ENCODE measurements around the gene TF.
A peak's percentile ranks its signal among the peaks of the same experiment; 100 is the strongest.

The TF gene

DNA sequence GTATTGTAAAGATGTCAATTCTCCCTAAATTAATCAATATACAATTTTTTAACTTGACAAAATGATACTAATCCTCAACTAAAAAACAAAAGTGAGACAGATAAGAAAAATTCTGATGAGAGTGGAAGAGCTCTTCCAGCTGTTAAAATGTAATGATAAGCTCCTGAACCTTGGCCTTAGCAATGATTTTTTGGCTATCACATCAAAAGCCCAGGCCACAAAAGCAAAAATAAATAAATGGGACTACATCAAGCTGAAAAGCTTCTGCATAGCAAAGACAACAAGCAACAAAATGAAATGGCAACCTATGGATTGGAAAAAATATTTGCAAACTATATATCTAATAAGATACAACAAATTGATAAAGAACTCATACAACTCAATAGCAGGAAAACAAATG is 35.4 kb downstream of the TF start:
- no peak overlapping the region for H3K4me3 ChIP-seq (ENCODE audit: low read depth, low read length)
- TF ChIP-seq MAX (IDR thresholded peaks at IDR 0.05; ENCODE audit: low read depth, low read length) = no peak
- no peak for TF ChIP-seq MYC (IDR thresholded peaks at IDR 0.05; ENCODE audit: low read depth, low read length)
- TF ChIP-seq, protein P1, sequence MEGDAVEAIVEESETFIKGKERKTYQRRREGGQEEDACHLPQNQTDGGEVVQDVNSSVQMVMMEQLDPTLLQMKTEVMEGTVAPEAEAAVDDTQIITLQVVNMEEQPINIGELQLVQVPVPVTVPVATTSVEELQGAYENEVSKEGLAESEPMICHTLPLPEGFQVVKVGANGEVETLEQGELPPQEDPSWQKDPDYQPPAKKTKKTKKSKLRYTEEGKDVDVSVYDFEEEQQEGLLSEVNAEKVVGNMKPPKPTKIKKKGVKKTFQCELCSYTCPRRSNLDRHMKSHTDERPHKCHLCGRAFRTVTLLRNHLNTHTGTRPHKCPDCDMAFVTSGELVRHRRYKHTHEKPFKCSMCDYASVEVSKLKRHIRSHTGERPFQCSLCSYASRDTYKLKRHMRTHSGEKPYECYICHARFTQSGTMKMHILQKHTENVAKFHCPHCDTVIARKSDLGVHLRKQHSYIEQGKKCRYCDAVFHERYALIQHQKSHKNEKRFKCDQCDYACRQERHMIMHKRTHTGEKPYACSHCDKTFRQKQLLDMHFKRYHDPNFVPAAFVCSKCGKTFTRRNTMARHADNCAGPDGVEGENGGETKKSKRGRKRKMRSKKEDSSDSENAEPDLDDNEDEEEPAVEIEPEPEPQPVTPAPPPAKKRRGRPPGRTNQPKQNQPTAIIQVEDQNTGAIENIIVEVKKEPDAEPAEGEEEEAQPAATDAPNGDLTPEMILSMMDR (IDR thresholded peaks at IDR 0.05; ENCODE audit: low read depth, low read length) = no peak
- no peak for TF ChIP-seq POLR2A (IDR thresholded peaks at IDR 0.05; ENCODE audit: extremely low read depth, insufficient read length)
- DNase-seq (ENCODE audit: low read depth) = no peak

DNA sequence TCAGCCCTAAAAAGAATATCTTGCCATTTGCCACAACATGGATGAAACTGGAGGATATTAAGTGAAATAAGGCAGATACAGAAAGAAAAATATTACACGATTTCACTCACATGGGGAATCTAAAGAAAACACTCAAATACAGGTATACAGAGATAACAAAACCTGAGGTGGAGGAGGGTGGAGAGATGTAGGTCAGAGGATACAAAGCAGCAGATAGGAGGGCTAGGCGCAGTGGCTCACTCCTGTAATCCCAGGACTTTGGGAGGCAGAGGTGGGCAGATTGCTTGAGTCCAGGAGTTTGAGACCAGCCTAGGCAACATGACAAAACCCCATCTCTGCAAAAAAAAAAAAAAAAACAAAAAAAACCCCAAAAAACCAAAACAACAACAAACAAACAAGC is 36.3 kb downstream of the TF start:
- DNase-seq (ENCODE audit: low read depth) = no peak
- TF ChIP-seq MYC (IDR thresholded peaks at IDR 0.05; ENCODE audit: low read depth, low read length) (no peak), MAX (IDR thresholded peaks at IDR 0.05; ENCODE audit: low read depth, low read length) (no peak), POLR2A (IDR thresholded peaks at IDR 0.05; ENCODE audit: extremely low read depth, insufficient read length) (no peak)
- TF ChIP-seq, protein P1 (IDR thresholded peaks at IDR 0.05; ENCODE audit: low read depth, low read length) = no peak
- no peak overlapping the region for H3K4me3 ChIP-seq (ENCODE audit: low read depth, low read length)

DNA sequence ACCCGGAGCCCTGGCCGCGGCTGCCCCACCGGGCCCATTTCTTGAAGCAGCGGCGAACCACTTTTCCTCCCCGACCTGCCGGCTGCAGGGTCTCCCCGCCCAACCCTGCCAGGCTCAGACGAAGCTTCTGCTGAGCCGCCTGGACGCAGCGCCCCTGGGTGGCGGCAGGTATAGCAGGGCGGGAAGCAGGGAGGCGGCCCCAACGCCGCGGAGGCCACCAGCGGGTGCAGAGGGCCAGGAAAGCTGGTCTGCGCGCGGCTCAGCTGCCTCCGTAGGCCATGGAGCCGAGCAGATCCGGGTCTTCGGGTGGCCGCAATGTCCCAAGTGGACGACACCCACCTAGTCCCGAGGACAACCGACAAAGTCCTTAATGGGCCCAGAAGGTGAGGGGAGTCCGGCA is 37.6 kb downstream of the TF start:
- no peak for TF ChIP-seq POLR2A (IDR thresholded peaks at IDR 0.05; ENCODE audit: extremely low read depth, insufficient read length)
- TF ChIP-seq MAX (IDR thresholded peaks at IDR 0.05; ENCODE audit: low read depth, low read length) = no peak
- TF ChIP-seq, protein P1 (IDR thresholded peaks at IDR 0.05; ENCODE audit: low read depth, low read length) = no peak
- no peak for TF ChIP-seq MYC (IDR thresholded peaks at IDR 0.05; ENCODE audit: low read depth, low read length)
- no peak overlapping the region for H3K4me3 ChIP-seq (ENCODE audit: low read depth, low read length)
- no peak for DNase-seq (ENCODE audit: low read depth)

DNA sequence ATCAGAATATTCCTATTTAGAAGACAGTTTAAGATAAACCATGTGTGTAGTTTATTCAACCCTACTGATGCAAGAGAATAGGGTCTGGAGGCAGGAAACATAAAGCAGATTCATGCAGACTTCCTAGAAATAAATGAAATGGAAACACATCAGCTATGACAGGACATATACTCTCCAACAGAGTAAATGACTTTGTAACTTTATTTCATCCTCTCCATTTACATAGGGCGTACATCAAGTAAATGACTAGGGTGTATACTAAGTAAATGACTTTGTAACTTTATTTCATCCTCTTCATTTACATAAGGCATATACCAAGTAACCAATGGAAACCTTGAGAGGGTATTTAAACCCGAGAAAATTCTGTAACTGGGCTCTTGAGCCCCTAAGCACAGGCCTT is 41.8 kb downstream of the TF start:
- DNase-seq (ENCODE audit: low read depth) = no peak
- no peak for TF ChIP-seq MAX (IDR thresholded peaks at IDR 0.05; ENCODE audit: low read depth, low read length)
- no peak for TF ChIP-seq MYC (IDR thresholded peaks at IDR 0.05; ENCODE audit: low read depth, low read length)
- no peak for TF ChIP-seq POLR2A (IDR thresholded peaks at IDR 0.05; ENCODE audit: extremely low read depth, insufficient read length)
- TF ChIP-seq, protein P1 (IDR thresholded peaks at IDR 0.05; ENCODE audit: low read depth, low read length) = no peak
- H3K4me3 ChIP-seq (ENCODE audit: low read depth, low read length) = no peak overlapping the region

GRCh38 chr3:133792171-133792763 is 46.1 kb downstream of the TF start:
- peak; percentile 37 for DNase-seq (ENCODE audit: low read depth)
- no peak overlapping the region for H3K4me3 ChIP-seq (ENCODE audit: low read depth, low read length)
- TF ChIP-seq, protein P1 (IDR thresholded peaks at IDR 0.05; ENCODE audit: low read depth, low read length) = no peak
- TF ChIP-seq POLR2A (IDR thresholded peaks at IDR 0.05; ENCODE audit: extremely low read depth, insufficient read length) = no peak
- TF ChIP-seq MAX (IDR thresholded peaks at IDR 0.05; ENCODE audit: low read depth, low read length) = no peak
- TF ChIP-seq MYC (IDR thresholded peaks at IDR 0.05; ENCODE audit: low read depth, low read length) = no peak
